H9 (cell line): Measurements from ENCODE around the gene EPB41L2. TPM values are rescaled to one million over a fixed set of nuclear protein-coding genes. Genes with fewer than 3 reads are reported as not detected.
"Not testable (repeated sequence)": the region's sequence is repeated elsewhere in the genome, so short reads cannot be mapped to it uniquely, and the experiment has no call there.

Experiments used
- DNase-seq: peaks from one replicate; pipeline ENCODE4 v3.0.0-alpha.2; 2017
- H2AFZ ChIP-seq: one replicate; pipeline ENCODE4 v1.6.1; 2013; ENCODE audit warnings: mild to moderate bottlenecking, low read length, control low read depth, moderate library complexity
- H2AK5ac ChIP-seq: 2 replicates; pipeline ENCODE4 v1.6.1; 2013; ENCODE audit warnings: low read length, control low read depth, mixed read lengths; ENCODE audit not compliant: insufficient read length
- H2BK120ac ChIP-seq: one replicate; pipeline ENCODE4 v1.6.1; 2013; ENCODE audit warnings: low read depth, mild to moderate bottlenecking, low read length, control low read depth, inconsistent platforms; ENCODE audit not compliant: poor library complexity, severe bottlenecking
- H2BK12ac ChIP-seq: 2 replicates; pipeline ENCODE4 v1.6.1; 2013; ENCODE audit warnings: low read length, control low read depth, mixed read lengths, low read depth; ENCODE audit not compliant: insufficient read length
- H2BK15ac ChIP-seq: 2 replicates; pipeline ENCODE4 v1.6.1; 2013; ENCODE audit warnings: low read depth, low read length, control low read depth
- H2BK20ac ChIP-seq: one replicate; pipeline ENCODE4 v1.6.1; 2013; ENCODE audit warnings: low read depth, mild to moderate bottlenecking, low read length, control low read depth, inconsistent platforms; ENCODE audit not compliant: poor library complexity, severe bottlenecking
- H2BK5ac ChIP-seq: 2 replicates; pipeline ENCODE4 v1.6.1; 2013; ENCODE audit warnings: low read length, control low read depth, mixed read lengths; ENCODE audit not compliant: insufficient read length
- H3K14ac ChIP-seq: 2 replicates; pipeline ENCODE4 v1.6.1; 2013; ENCODE audit warnings: low read length, control low read depth; ENCODE audit not compliant: insufficient read depth
- H3K18ac ChIP-seq: 2 replicates; pipeline ENCODE4 v1.6.1; 2013; ENCODE audit warnings: low read depth, mild to moderate bottlenecking, mixed read lengths, low read length, control low read depth; ENCODE audit not compliant: insufficient read length
- H3K23ac ChIP-seq: 2 replicates; pipeline ENCODE4 v1.6.1; 2013; ENCODE audit warnings: low read length, control low read depth, mixed read lengths, low read depth; ENCODE audit not compliant: insufficient read length
- H3K23me2 ChIP-seq: 2 replicates; pipeline ENCODE4 v1.6.1; 2013; ENCODE audit warnings: low read depth, mild to moderate bottlenecking, mixed read lengths, low read length, control low read depth; ENCODE audit not compliant: insufficient read length, poor library complexity, severe bottlenecking
- H3K27ac ChIP-seq: 2 replicates; pipeline ENCODE4 v1.5.1; 2013; ENCODE audit warnings: low read length, control low read depth, mixed read lengths, low read depth; ENCODE audit not compliant: insufficient read length
- H3K27me3 ChIP-seq: 2 replicates; pipeline ENCODE4 v1.6.1; 2013; ENCODE audit warnings: low read length, control low read depth, inconsistent platforms; ENCODE audit not compliant: insufficient read depth
- H3K4ac ChIP-seq: 2 replicates; pipeline ENCODE4 v1.6.1; 2013; ENCODE audit warnings: low read depth, mild to moderate bottlenecking, control low read depth, inconsistent platforms, low read length, moderate library complexity
- H3K4me1 ChIP-seq: 2 replicates; pipeline ENCODE4 v1.6.1; 2013; ENCODE audit warnings: low read length, control low read depth, inconsistent platforms; ENCODE audit not compliant: insufficient read depth
- H3K4me2 ChIP-seq: 2 replicates; pipeline ENCODE4 v1.6.1; 2013; ENCODE audit warnings: low read length, control low read depth, mixed read lengths; ENCODE audit not compliant: insufficient read length, insufficient read depth
- H3K56ac ChIP-seq: 2 replicates; pipeline ENCODE4 v1.6.1; 2013; ENCODE audit warnings: low read depth, mild to moderate bottlenecking, mixed read lengths, low read length, control low read depth; ENCODE audit not compliant: insufficient read length
- H3K79me1 ChIP-seq: 2 replicates; pipeline ENCODE4 v1.6.1; 2013; ENCODE audit warnings: low read depth, mild to moderate bottlenecking, moderate library complexity, low read length, control low read depth, inconsistent platforms; ENCODE audit not compliant: insufficient read depth, poor library complexity, severe bottlenecking
- H3K79me2 ChIP-seq: 2 replicates; pipeline ENCODE4 v1.6.1; 2013; ENCODE audit warnings: low read length, control low read depth, inconsistent platforms; ENCODE audit not compliant: insufficient read depth
- H3K9ac ChIP-seq: 2 replicates; pipeline ENCODE4 v1.6.1; 2013; ENCODE audit warnings: low read length, control low read depth, mixed read lengths; ENCODE audit not compliant: insufficient read length; ENCODE audit errors: extremely low read depth
- H3K9me3 ChIP-seq: one replicate; pipeline ENCODE4 v1.6.1; 2013; ENCODE audit warnings: low read depth, low read length, inconsistent platforms; ENCODE audit not compliant: control insufficient read depth
- H3T11ph ChIP-seq: one replicate; pipeline ENCODE4 v1.6.1; 2013; ENCODE audit warnings: mild to moderate bottlenecking, low read length, control low read depth, inconsistent platforms
- H4K20me1 ChIP-seq: one replicate; pipeline ENCODE4 v1.6.1; 2013; ENCODE audit not compliant: control insufficient read depth, insufficient read length, insufficient read depth
- H4K5ac ChIP-seq: 2 replicates; pipeline ENCODE4 v1.6.1; 2013; ENCODE audit warnings: low read depth, mild to moderate bottlenecking, mixed read lengths, low read length, control low read depth; ENCODE audit not compliant: insufficient read length
- H4K8ac ChIP-seq: replicated peaks from 2 replicates; pipeline ENCODE4 v1.6.1; 2013; ENCODE audit warnings: low read length, control low read depth, mixed read lengths, low read depth; ENCODE audit not compliant: insufficient read length
- H4K91ac ChIP-seq: 2 replicates; pipeline ENCODE4 v1.6.1; 2013; ENCODE audit warnings: low read depth, mild to moderate bottlenecking, moderate library complexity, mixed read lengths, low read length, control low read depth; ENCODE audit not compliant: insufficient read length
- H3K27ac Mint-ChIP-seq, 3 experiments: 2 replicates in 2 of 3; 3 replicates in 1 of 3; pipeline ENCODE4 v1.8.0; 2020 to 2021; ENCODE audit warnings: mixed read lengths in 3 of 3, mild to moderate bottlenecking in 1 of 3, moderate library complexity in 1 of 3
- H3K27me3 Mint-ChIP-seq: 2 replicates; pipeline ENCODE4 v1.8.0; 2021; ENCODE audit warnings: low read depth, mild to moderate bottlenecking, moderate library complexity, mixed read lengths
- H3K36me3 Mint-ChIP-seq, 3 experiments: 2 replicates in 2 of 3; 3 replicates in 1 of 3; pipeline ENCODE4 v1.8.0; 2020 to 2021; ENCODE audit warnings: low read depth in 3 of 3, mixed read lengths in 3 of 3; ENCODE audit not compliant: insufficient read depth in 1 of 3
- H3K4me1 Mint-ChIP-seq, 2 experiments: 2 replicates each; pipeline ENCODE4 v1.8.0; 2020; ENCODE audit warnings: mixed read lengths in 2 of 2
- H3K4me3 Mint-ChIP-seq, 2 experiments: 2 replicates in 1 of 2; 3 replicates in 1 of 2; pipeline ENCODE4 v1.8.0; 2020 to 2021; ENCODE audit warnings: mild to moderate bottlenecking in 2 of 2, mixed read lengths in 2 of 2, moderate library complexity in 1 of 2
- H3K9me3 Mint-ChIP-seq, 2 experiments: 2 replicates in 1 of 2; 3 replicates in 1 of 2; pipeline ENCODE4 v1.8.0; 2020; ENCODE audit warnings: mild to moderate bottlenecking in 2 of 2, mixed read lengths in 2 of 2, moderate library complexity in 1 of 2
- WGBS: extraction: QIAGEN DNeasy Blood & Tissue Kit; methylation state at CpG from one replicate; pipeline ENCODE4 v1.1.7; 2013; ENCODE audit warnings: missing lambda C conversion rate, low lambda C conversion rate, mixed read lengths; ENCODE audit not compliant: insufficient read length; ENCODE audit errors: extremely low coverage; 5-methylcytosine and 5-hydroxymethylcytosine counted together
- total RNA-seq: library from RNA; stranded (reverse); gene quantifications from 2 replicates; pipeline ENCODE4 v1.2.1, GENCODE V29; 2021
- TF ChIP-seq, protein P1 (sequence below): fragments of 200-600 bp; sonication (generic); conservative IDR thresholded peaks from 3 replicates; pipeline ENCODE4 v1.8.0; 2021; ENCODE audit warnings: antibody characterized with exemption, mild to moderate bottlenecking

EPB41L2 gene
- total RNA-seq, 1 experiment from 2014 or later, result 90.2 TPM

- no peak overlapping the region for H3T11ph ChIP-seq
Measured at GRCh38 chr6:130810307-130811030, 252.6 kb downstream of the EPB41L2 start.

DNA sequence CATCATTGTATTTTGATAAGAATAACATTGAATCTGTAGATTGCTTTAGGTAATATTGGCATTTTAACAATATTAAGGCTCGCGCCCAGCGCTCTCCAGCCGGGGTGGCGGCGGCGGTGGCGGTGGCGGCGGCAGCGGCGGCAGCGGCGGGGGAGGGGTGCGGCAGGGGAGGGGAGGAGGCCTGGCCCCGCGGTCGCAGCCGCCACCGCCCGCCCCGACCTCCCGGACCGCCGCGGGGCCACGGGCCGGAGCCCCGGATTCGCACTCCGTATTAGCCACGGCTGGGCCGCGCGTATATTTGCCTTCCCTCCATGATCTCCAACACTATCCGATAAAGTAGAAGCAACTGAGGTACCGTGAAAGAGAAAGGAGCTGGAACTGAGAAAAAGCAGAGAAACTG, 261.7 kb downstream of the EPB41L2 start:
- not testable (repeated sequence) for H3K27ac Mint-ChIP-seq, H3K23me2 ChIP-seq, H2BK5ac ChIP-seq, H3K14ac ChIP-seq, H3K27me3 ChIP-seq, H3T11ph ChIP-seq, H3K4me2 ChIP-seq, H3K79me2 ChIP-seq, H3K18ac ChIP-seq, H2BK12ac ChIP-seq, H3K79me1 ChIP-seq, H3K23ac ChIP-seq, H3K27me3 Mint-ChIP-seq, H2AFZ ChIP-seq, H3K27ac ChIP-seq, H3K4ac ChIP-seq, H3K56ac ChIP-seq, H4K5ac ChIP-seq, H4K20me1 ChIP-seq, H3K9me3 ChIP-seq, H2BK15ac ChIP-seq, H4K8ac ChIP-seq, H3K4me1 ChIP-seq, H2BK20ac ChIP-seq, H4K91ac ChIP-seq, H3K4me3 Mint-ChIP-seq, H2AK5ac ChIP-seq, DNase-seq, H3K4me1 Mint-ChIP-seq, H2BK120ac ChIP-seq, H3K9ac ChIP-seq
- peaks cover 8 to 21% (median 12%) of the 10 kb centered on the region in 3 experiments for H3K36me3 Mint-ChIP-seq
- peaks cover 17 to 24% of the 10 kb centered on the region in 2 experiments for H3K9me3 Mint-ChIP-seq
- no CpG with 5 or more reads among the region's 37 CpGs for WGBS

More at GRCh38 chr6:130810307-130811030, 252.6 kb downstream of the EPB41L2 start:
- Histone ChIP-seq H3K18ac (no peak overlapping the region), H3K79me2 (no peaks in the 10 kb centered on the region), H3K23me2 (no peaks in the 10 kb centered on the region), H2BK20ac (no peak overlapping the region), H2BK120ac (no peak overlapping the region), H3K79me1 (no peaks in the 10 kb centered on the region), H2BK15ac (no peak overlapping the region), H3K4ac (no peak overlapping the region), H4K5ac (no peak overlapping the region), H4K20me1 (no peaks in the 10 kb centered on the region), H3K27ac (no peak overlapping the region), H2AK5ac (no peak overlapping the region), H3K14ac (no peak overlapping the region), H3K9me3 (no peaks in the 10 kb centered on the region), H3K4me1 (no peaks in the 10 kb centered on the region), H3K56ac (no peak overlapping the region), H3K23ac (no peak overlapping the region), H2BK12ac (no peak overlapping the region), H4K8ac (no peak overlapping the region), H2AFZ (no peak overlapping the region), H3K9ac (no peak overlapping the region), H3K4me2 (no peak overlapping the region), H3K27me3 (no peaks in the 10 kb centered on the region), H4K91ac (no peak overlapping the region), H2BK5ac (no peak overlapping the region)
- H3K4me1 Mint-ChIP-seq, result no peaks in the 10 kb centered on the region
- no peak overlapping the region for H3K27ac Mint-ChIP-seq
- no peak overlapping the region for H3K4me3 Mint-ChIP-seq
- H3K27me3 Mint-ChIP-seq, result no peaks in the 10 kb centered on the region
- no peak for DNase-seq
- H3K36me3 Mint-ChIP-seq, result no peaks in the 10 kb centered on the region; a peak in 1 of 7 replicates
- TF ChIP-seq, protein P1, sequence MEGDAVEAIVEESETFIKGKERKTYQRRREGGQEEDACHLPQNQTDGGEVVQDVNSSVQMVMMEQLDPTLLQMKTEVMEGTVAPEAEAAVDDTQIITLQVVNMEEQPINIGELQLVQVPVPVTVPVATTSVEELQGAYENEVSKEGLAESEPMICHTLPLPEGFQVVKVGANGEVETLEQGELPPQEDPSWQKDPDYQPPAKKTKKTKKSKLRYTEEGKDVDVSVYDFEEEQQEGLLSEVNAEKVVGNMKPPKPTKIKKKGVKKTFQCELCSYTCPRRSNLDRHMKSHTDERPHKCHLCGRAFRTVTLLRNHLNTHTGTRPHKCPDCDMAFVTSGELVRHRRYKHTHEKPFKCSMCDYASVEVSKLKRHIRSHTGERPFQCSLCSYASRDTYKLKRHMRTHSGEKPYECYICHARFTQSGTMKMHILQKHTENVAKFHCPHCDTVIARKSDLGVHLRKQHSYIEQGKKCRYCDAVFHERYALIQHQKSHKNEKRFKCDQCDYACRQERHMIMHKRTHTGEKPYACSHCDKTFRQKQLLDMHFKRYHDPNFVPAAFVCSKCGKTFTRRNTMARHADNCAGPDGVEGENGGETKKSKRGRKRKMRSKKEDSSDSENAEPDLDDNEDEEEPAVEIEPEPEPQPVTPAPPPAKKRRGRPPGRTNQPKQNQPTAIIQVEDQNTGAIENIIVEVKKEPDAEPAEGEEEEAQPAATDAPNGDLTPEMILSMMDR, result no peak
- no CpG with 5 or more reads among the region's 9 CpGs for WGBS
- H3K9me3 Mint-ChIP-seq, result no peaks in the 10 kb centered on the region
